GM12873 (cell line): ENCODE measurements around the gene XRN1.

Experiments used
- CTCF ChIP-seq: IDR thresholded peaks from 2 replicates; pipeline ENCODE4 v1.5.1; 2012; ENCODE audit warnings: low read depth, mild to moderate bottlenecking, moderate library complexity, low read length, control low read depth; ENCODE audit not compliant: insufficient read depth; ENCODE audit errors: missing control alignments

XRN1 gene

GRCh38 chr3:142268426-142268825 lies 179.4 kb downstream of the XRN1 start:
- no peak for TF ChIP-seq CTCF

GRCh38 chr3:142267269-142267668 lies 180.6 kb downstream of the XRN1 start:
- no peak for TF ChIP-seq CTCF

- no peak for TF ChIP-seq CTCF
Observed at GRCh38 chr3:142263112-142263511, 184.7 kb downstream of the XRN1 start.

- no peak for TF ChIP-seq CTCF
Observed at GRCh38 chr3:142259359-142259758, 188.5 kb downstream of the XRN1 start.

- no peak for TF ChIP-seq CTCF
Observed at GRCh38 chr3:142256712-142257333, 191.0 kb downstream of the XRN1 start.
